ENCODE data around the gene RASAL2.
"Not testable (repeated sequence)": the region's sequence is repeated elsewhere in the genome, so short reads cannot be mapped to it uniquely, and the experiment has no call there.

Gene RASAL2

GRCh38 chr1:178072326-178072725 is 21.6 kb upstream of the RASAL2 start:
- no peak for DNase-seq

GRCh38 chr1:178075333-178075732 is 18.6 kb upstream of the RASAL2 start:
- DNase-seq: no peak

- DNase-seq: no peak
Observed at GRCh38 chr1:178076607-178077006, 17.3 kb upstream of the RASAL2 start.

GRCh38 chr1:178077917-178078316 is 16.0 kb upstream of the RASAL2 start:
- no peak for DNase-seq

- no peak for DNase-seq
Observed at GRCh38 chr1:178086294-178086693, 7.6 kb upstream of the RASAL2 start.

- DNase-seq: peak; percentile 28
Observed at GRCh38 chr1:178086766-178087165, 7.1 kb upstream of the RASAL2 start.

- no peak for DNase-seq
Observed at GRCh38 chr1:178088651-178089050, 5.3 kb upstream of the RASAL2 start.

GRCh38 chr1:178091454-178091853 is 2.5 kb upstream of the RASAL2 start:
- DNase-seq: not testable (repeated sequence)

- no peak for DNase-seq
Observed at GRCh38 chr1:178091986-178092745, 1.7 kb upstream of the RASAL2 start.

- no peak for DNase-seq
Observed at GRCh38 chr1:178092878-178093493, 918 bp upstream of the RASAL2 start.

GRCh38 chr1:178093494-178093950 is 382 bp upstream of the RASAL2 start:
- DNase-seq: peak; percentile 97

- DNase-seq: peak; percentile 12
Observed at GRCh38 chr1:178094739-178095645, 1.1 kb downstream of the RASAL2 start.

- DNase-seq: no peak
Observed at GRCh38 chr1:178096421-178096820, 2.5 kb downstream of the RASAL2 start.

GRCh38 chr1:178098262-178098661 is 4.4 kb downstream of the RASAL2 start:
- no peak for DNase-seq

GRCh38 chr1:178101266-178101630 is 7.3 kb downstream of the RASAL2 start:
- DNase-seq: no peak

GRCh38 chr1:178101654-178102053 is 7.8 kb downstream of the RASAL2 start:
- no peak for DNase-seq

GRCh38 chr1:178102218-178102617 is 8.3 kb downstream of the RASAL2 start:
- no peak for DNase-seq

- no peak for DNase-seq
Observed at GRCh38 chr1:178107823-178108222, 13.9 kb downstream of the RASAL2 start.

GRCh38 chr1:178109348-178110143 is 15.6 kb downstream of the RASAL2 start:
- no peak for DNase-seq

GRCh38 chr1:178115260-178115659 is 21.4 kb downstream of the RASAL2 start:
- DNase-seq: no peak

GRCh38 chr1:178118524-178118923 is 24.6 kb downstream of the RASAL2 start:
- no peak for DNase-seq

GRCh38 chr1:178119628-178120027 is 25.7 kb downstream of the RASAL2 start:
- DNase-seq: peak; percentile 24

GRCh38 chr1:178120088-178120487 is 26.2 kb downstream of the RASAL2 start:
- no peak for DNase-seq

Measured in hematopoietic multipotent progenitor cell treated with erythropoietin and hydrocortisone succinate and interleukin-3 and kit ligand, for 6 days (in vitro differentiated cells).